ENCODE data around the gene OMP. TPM values are rescaled to one million over a fixed set of nuclear protein-coding genes. Genes with fewer than 3 reads are reported as not detected.

OMP gene
- total and polyA plus RNA-seq, 2 of the 13 experiments (the other 11 are each of a cell fraction or from before 2014, with no cell fraction given), result not detected

DNA sequence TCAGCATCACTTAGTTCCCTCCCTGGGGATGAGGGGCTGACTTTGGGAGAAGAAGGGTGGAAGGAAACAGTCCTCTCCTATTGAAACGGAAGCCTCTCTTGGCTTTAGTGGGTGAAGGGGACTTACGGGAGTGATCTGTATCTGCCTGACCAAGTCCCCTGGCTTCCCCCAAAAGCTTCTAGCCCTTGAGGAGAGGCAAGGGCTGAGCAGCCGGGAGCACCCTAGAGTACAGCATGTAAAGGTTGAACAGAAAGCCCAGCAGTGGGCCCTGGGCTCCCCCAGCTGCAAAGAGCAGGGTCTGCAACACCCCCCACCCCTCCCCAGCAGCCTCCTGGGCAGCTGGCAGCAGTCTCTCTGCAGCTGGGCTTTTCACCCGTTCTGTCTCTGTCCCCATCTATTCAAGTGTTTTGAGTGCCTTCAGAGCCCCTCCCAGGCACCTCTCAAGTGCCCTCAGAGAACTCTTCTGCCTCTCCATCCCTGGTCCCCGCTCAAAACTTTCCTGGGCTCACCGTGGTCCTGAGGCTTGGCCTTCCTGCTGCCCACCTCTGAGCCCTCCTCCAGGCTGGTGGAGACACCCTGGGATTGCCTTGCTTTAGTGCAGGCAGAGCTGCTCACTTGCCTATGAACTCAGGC is 33.2 kb upstream of the OMP start:
- 0 out of 2 replicates have a peak, but pooled peaks cover 4% of the 10 kb centered on the region for H4K20me1 ChIP-seq (ENCODE audit: insufficient read depth, low read length)
- intact Hi-C loops (cut with micrococcal nuclease; ENCODE audit: unreplicated experiment) (no loop called here), in situ Hi-C loops (cut with HindIII; ENCODE audit: extremely low pct_ligation_motif_present, low pct_unique_long_range_greater_than_20kb) (no loop called here)
- no peak overlapping the region for H3K9ac ChIP-seq (ENCODE audit: insufficient read depth, low read depth, low read length)
- TF ChIP-seq ZNF543 (CRISPR knock-in tag; IDR thresholded peaks at IDR 0.05), result no peak
- TF ChIP-seq NR1H2 (CRISPR knock-in tag; IDR thresholded peaks at IDR 0.05; ENCODE audit: borderline replicate concordance, low read depth), result no peak
- TF ChIP-seq NFIB (CRISPR knock-in tag; IDR thresholded peaks at IDR 0.05; ENCODE audit: borderline replicate concordance), result no peak
- no peak for TF ChIP-seq ZNF747 (CRISPR knock-in tag; IDR thresholded peaks at IDR 0.05; ENCODE audit: borderline replicate concordance)
- no peak for TF ChIP-seq HHEX (CRISPR knock-in tag; IDR thresholded peaks at IDR 0.05)
- TF ChIP-seq, protein P1, sequence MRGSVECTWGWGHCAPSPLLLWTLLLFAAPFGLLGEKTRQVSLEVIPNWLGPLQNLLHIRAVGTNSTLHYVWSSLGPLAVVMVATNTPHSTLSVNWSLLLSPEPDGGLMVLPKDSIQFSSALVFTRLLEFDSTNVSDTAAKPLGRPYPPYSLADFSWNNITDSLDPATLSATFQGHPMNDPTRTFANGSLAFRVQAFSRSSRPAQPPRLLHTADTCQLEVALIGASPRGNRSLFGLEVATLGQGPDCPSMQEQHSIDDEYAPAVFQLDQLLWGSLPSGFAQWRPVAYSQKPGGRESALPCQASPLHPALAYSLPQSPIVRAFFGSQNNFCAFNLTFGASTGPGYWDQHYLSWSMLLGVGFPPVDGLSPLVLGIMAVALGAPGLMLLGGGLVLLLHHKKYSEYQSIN (CRISPR knock-in tag; IDR thresholded peaks at IDR 0.05; ENCODE audit: borderline replicate concordance), result no peak
- no peak for TF ChIP-seq ZNF530 (CRISPR knock-in tag; IDR thresholded peaks at IDR 0.05; ENCODE audit: low read depth)
- no peak for TF ChIP-seq SETDB1 (CRISPR knock-in tag; IDR thresholded peaks at IDR 0.05; ENCODE audit: borderline replicate concordance)
- TF ChIP-seq SMC3 (IDR thresholded peaks at IDR 0.05; ENCODE audit: low read length), result no peak
- TF ChIP-seq POLR2AphosphoS2 (IDR thresholded peaks at IDR 0.05; ENCODE audit: low read depth, low read length), result no peak
- no peak for TF ChIP-seq ZSCAN20 (CRISPR knock-in tag; IDR thresholded peaks at IDR 0.05; ENCODE audit: borderline replicate concordance)
- no peak for DNase-seq (ENCODE audit: low spot score)
- ChIA-PET CTCF (ENCODE audit: low intra/inter-chr PET ratio, low total read pairs) (no interaction called here), POLR2A (no interaction called here)
- H3K9me3 ChIP-seq (ENCODE audit: low read length), result no peaks in the 10 kb centered on the region
- H3K79me2 ChIP-seq (ENCODE audit: insufficient read depth, low read length), result no peaks in the 10 kb centered on the region
- no peak overlapping the region for H2AFZ ChIP-seq (ENCODE audit: low read length)
- H3K4me2 ChIP-seq (ENCODE audit: low read depth, low read length), result no peak overlapping the region
- H3K27ac ChIP-seq (ENCODE audit: extremely low read length, insufficient read depth, low read length), result no peak overlapping the region
- no peaks in the 10 kb centered on the region for H3K36me3 ChIP-seq (replicated peaks in 1 of 2; ENCODE audit: control insufficient read depth in 1 of 2, insufficient read depth in 2 of 2, low read length in 2 of 2)
- no peak overlapping the region for H3K4me3 ChIP-seq (replicated peaks in 1 of 3; ENCODE audit: insufficient read depth in 1 of 3, low read depth in 2 of 3, low read length in 3 of 3)
- peaks cover 46% of the 10 kb centered on the region for H3K4me1 ChIP-seq (ENCODE audit: insufficient read depth, low read length)
- BruUV-seq (replicated peaks), result no TSS peak
- no peak for ATAC-seq
- 19% methylated on average over 5 of the region's 6 CpGs for WGBS (ENCODE audit: low lambda C conversion rate)
- FAIRE-seq, result no peak
- H3K27me3 ChIP-seq (ENCODE audit: control insufficient read depth in 1 of 2, insufficient read depth in 2 of 2, low read length in 2 of 2), result peaks cover 15 to 72% of the 10 kb centered on the region in 2 experiments

Measured in HepG2 (cell line).